Hepatocyte (in vitro differentiated cells): ENCODE measurements around the gene TMEM242. TPM values are rescaled to one million over a fixed set of nuclear protein-coding genes. Genes with fewer than 3 reads are reported as not detected.
A peak's percentile ranks its signal among the peaks of the same experiment; 100 is the strongest.

Experiments
- DNase-seq: peaks from one replicate; pipeline ENCODE4 v3.0.0-alpha.2; 2016; ENCODE audit warnings: low spot score
- H2AFZ ChIP-seq: fragments of 200-600 bp; sonication (generic); 2 replicates; pipeline ENCODE4 v1.6.0; 2016; ENCODE audit warnings: antibody characterized with exemption, mild to moderate bottlenecking
- H3K27ac ChIP-seq: fragments of 200-600 bp; sonication (generic); 2 replicates; pipeline ENCODE4 v1.5.1; 2016; ENCODE audit warnings: mild to moderate bottlenecking
- H3K27me3 ChIP-seq: fragments of 200-600 bp; sonication (generic); 2 replicates; pipeline ENCODE4 v1.6.1; 2016
- H3K36me3 ChIP-seq: fragments of 200-600 bp; sonication (generic); replicated peaks from 2 replicates; pipeline ENCODE4 v1.5.1; 2016; ENCODE audit warnings: low read depth; ENCODE audit not compliant: insufficient read depth
- H3K4me1 ChIP-seq: fragments of 200-600 bp; sonication (generic); 2 replicates; pipeline ENCODE4 v1.5.1; 2016; ENCODE audit warnings: mild to moderate bottlenecking, moderate library complexity; ENCODE audit not compliant: insufficient read depth
- H3K4me2 ChIP-seq: fragments of 200-600 bp; sonication (generic); 2 replicates; pipeline ENCODE4 v1.6.0; 2016
- H3K4me3 ChIP-seq: fragments of 200-600 bp; sonication (generic); 2 replicates; pipeline ENCODE4 v1.5.1; 2016; ENCODE audit warnings: mild to moderate bottlenecking
- H3K79me2 ChIP-seq: fragments of 200-600 bp; sonication (generic); 2 replicates; pipeline ENCODE4 v1.6.0; 2017; ENCODE audit warnings: mild to moderate bottlenecking
- H3K9me2 ChIP-seq: fragments of 200-600 bp; sonication (generic); replicated peaks from 2 replicates; pipeline ENCODE4 v1.6.0; 2017; ENCODE audit warnings: mild to moderate bottlenecking; ENCODE audit not compliant: insufficient read depth
- H3K9me3 ChIP-seq: fragments of 200-600 bp; sonication (generic); 2 replicates; pipeline ENCODE4 v1.5.1; 2016; ENCODE audit warnings: low read depth, mild to moderate bottlenecking
- H4K20me1 ChIP-seq: fragments of 200-600 bp; sonication (generic); 2 replicates; pipeline ENCODE4 v1.6.0; 2016; ENCODE audit warnings: mild to moderate bottlenecking; ENCODE audit not compliant: insufficient read depth, poor library complexity, severe bottlenecking
- CTCF ChIP-seq: fragments of 200-600 bp; sonication (generic); IDR thresholded peaks from 2 replicates; pipeline ENCODE4 v1.5.1; 2016; ENCODE audit warnings: antibody characterized with exemption, mild to moderate bottlenecking; ENCODE audit not compliant: poor library complexity
- EZH2 ChIP-seq: fragments of 200-600 bp; sonication (generic); IDR thresholded peaks from 2 replicates; pipeline ENCODE4 v1.6.1; 2016; ENCODE audit warnings: antibody characterized with exemption, mild to moderate bottlenecking, borderline replicate concordance
- EZH2phosphoT487 ChIP-seq: fragments of 200-600 bp; sonication (generic); IDR thresholded peaks from one replicate; pipeline ENCODE4 v1.6.1; 2018; ENCODE audit warnings: antibody characterized with exemption, mild to moderate bottlenecking, low read depth, moderate library complexity; ENCODE audit not compliant: unreplicated experiment, severe bottlenecking
- WGBS: methylation state at CpG from one replicate; pipeline ENCODE4 v1.1.6; 2016; ENCODE audit warnings: low lambda C conversion rate; ENCODE audit errors: missing lambda C conversion rate; 5-methylcytosine and 5-hydroxymethylcytosine counted together
- polyA plus RNA-seq: library from polyadenylated mRNA; unstranded; fragments of >200 nt; fragmentation: Nextera tagmentation; extraction: Ambion mirVana; gene quantifications from 2 replicates; pipeline ENCODE4 v1.2.1, GENCODE V29; 2016
- total RNA-seq: library from RNA; depleted of rRNA; stranded (reverse); fragments of >200 nt; gene quantifications from 2 replicates; pipeline ENCODE4 v1.2.3, GENCODE V29; 2014

The TMEM242 gene
- total RNA-seq, result 8.7 and 9.0 TPM in 2 replicates
- polyA plus RNA-seq, result 13.7 TPM in 2 replicates

DNA sequence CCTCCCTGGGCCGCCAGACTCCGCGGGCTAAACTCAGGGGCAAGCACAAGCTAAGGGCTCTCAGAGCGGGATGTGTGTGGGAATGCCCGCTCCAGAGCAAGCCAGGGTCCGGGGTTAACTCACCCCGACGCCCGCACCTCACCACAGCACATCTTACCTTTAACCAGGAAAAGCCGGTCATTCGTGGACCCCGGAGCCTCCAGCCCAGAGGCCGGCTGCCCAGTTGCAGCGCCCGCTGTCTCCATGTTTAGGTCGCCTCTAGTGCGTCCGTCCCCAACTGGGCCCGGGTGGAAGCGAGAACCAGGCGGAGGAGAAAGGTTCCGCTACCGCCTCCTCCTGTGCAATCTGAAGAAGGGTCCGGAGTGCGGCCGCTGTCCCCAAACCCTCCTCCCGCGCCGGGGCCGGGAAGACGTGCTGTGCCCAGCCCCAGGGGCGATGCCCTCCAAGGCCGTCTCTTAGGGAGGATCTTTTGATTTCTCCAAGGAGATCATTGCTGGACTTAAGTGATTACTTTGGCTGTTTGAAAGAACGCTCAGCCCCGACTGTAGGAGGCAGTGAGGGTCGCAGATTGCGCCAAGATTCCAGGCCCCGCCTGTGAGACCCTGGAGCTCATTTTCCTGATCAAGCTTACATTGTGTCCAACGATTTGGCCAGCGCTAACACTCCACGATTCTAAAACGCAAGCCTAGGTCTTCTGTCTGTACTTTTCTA lies at the start of gene TMEM242:
Gene TMEM242, minus strand, starts transcription at position 265 of the 711 bp plus-strand sequence. Its CDS starts 20 bp downstream, at position 245.
- peak; percentile 39 for TF ChIP-seq CTCF
- TF ChIP-seq EZH2, result no peak
- no peak for TF ChIP-seq EZH2phosphoT487
- peak; percentile 94 for DNase-seq
- peak within 1 kb of the TSS; percentile 89 for H2AFZ ChIP-seq
- no peaks in the 10 kb centered on the region for H3K36me3 ChIP-seq
- H3K27ac ChIP-seq, result peak within 1 kb of the TSS; percentile 96
- WGBS, result under 1% methylated on average over 42 of the region's 42 CpGs
- H3K4me1 ChIP-seq, result peaks cover 4% of the 10 kb centered on the region
- H3K9me2 ChIP-seq, result no peaks in the 10 kb centered on the region
- H3K79me2 ChIP-seq, result peaks cover 18% of the 10 kb centered on the region
- no peaks in the 10 kb centered on the region for H3K27me3 ChIP-seq
- H3K4me3 ChIP-seq, result peak within 1 kb of the TSS; percentile 82
- peak within 1 kb of the TSS; percentile 86 for H3K4me2 ChIP-seq
- no peaks in the 10 kb centered on the region for H4K20me1 ChIP-seq
- no peaks in the 10 kb centered on the region for H3K9me3 ChIP-seq

DNA sequence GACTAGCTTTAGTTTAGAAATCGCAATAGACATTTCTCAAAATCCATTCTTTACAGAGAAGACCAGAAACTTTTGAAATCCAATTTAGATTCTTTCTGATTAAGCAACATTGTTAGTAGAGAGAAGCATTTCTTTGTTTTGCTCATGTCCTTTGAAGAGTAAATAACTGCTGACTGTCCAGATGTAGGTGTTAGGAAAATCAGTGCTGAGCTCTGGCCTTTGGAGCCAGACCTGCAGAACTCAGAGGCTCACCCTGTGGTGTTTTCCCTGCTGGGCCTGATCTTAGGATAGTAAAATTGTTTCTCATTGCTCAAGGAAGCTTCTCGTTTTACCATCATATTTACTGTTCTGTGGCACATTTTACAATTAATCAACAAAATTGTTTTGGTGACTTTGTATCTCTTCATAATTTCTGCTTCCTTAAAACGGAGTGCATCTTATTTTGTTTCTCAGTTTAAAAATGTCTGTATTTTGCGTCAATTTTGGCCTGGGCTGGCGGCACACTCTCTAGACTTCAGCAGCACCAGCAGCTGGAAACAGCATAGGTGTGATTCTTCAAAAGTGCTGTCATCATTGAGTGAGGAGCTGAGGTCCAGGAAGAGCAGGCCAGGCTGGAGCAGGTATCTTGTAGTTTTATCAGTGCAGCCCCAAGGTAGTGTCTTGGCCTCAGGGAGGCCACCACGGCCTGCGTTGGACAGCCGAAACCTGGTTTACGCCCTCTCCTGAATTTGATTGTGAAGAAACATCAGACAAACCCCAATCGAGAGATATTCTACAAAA lies 49.4 kb upstream of the TMEM242 start:
- Histone ChIP-seq H3K27me3 (no peaks in the 10 kb centered on the region), H2AFZ (no peak overlapping the region), H3K4me2 (no peak overlapping the region), H3K36me3 (no peaks in the 10 kb centered on the region), H4K20me1 (no peaks in the 10 kb centered on the region), H3K27ac (no peak overlapping the region), H3K4me1 (no peaks in the 10 kb centered on the region), H3K4me3 (no peak overlapping the region), H3K9me3 (no peaks in the 10 kb centered on the region), H3K79me2 (no peaks in the 10 kb centered on the region), H3K9me2 (no peaks in the 10 kb centered on the region)
- DNase-seq, result no peak
- TF ChIP-seq EZH2, result no peak
- TF ChIP-seq CTCF, result no peak
- no peak for TF ChIP-seq EZH2phosphoT487
- WGBS, result 90% methylated on average over 10 of the region's 10 CpGs

DNA sequence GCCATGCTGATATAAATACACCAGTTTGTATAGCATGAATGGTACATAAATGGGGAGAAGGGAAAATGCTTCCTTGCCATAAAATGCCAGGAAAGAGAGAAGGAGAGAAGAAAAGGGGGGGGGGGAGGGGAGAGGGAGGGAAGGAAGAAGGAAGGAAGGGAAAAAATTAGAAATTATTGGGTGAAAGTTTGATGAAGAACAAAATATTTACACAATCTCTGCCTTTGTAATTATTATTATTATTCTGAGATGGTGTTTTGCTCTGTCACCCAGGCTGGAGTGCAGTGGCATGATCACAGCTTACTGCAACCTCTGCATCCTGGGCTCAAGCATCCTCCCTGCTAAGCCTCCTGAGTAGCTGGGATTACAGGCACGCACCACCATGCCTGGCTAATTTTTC lies 47.4 kb upstream of the TMEM242 start:
- Histone ChIP-seq H3K9me3 (no peaks in the 10 kb centered on the region), H3K4me3 (no peak overlapping the region), H3K9me2 (no peaks in the 10 kb centered on the region), H4K20me1 (no peaks in the 10 kb centered on the region), H3K79me2 (no peaks in the 10 kb centered on the region), H3K36me3 (no peaks in the 10 kb centered on the region), H3K27me3 (no peaks in the 10 kb centered on the region), H3K27ac (no peak overlapping the region), H3K4me2 (no peak overlapping the region), H3K4me1 (no peaks in the 10 kb centered on the region), H2AFZ (no peak overlapping the region)
- 86% methylated on average over 1 of the region's 1 CpG for WGBS
- DNase-seq, result no peak
- no peak for TF ChIP-seq CTCF
- TF ChIP-seq EZH2, result no peak
- no peak for TF ChIP-seq EZH2phosphoT487
